Activated naive CD4-positive, alpha-beta T cell treated with anti-CD3 and anti-CD28 coated beads, Interleukin-2, amount 50 U/mL, for 72 hours (primary cell): Measurements from ENCODE around the gene COL8A2. TPM values are rescaled to one million over a fixed set of nuclear protein-coding genes. Genes with fewer than 3 reads are reported as not detected.

Experiments used
- ATAC-seq, 2 donors: fragments of 150-1000 bp; cut with Tn5 transposase; 2 replicates each; pipeline ENCODE4 v1.10.0; 2021; ENCODE audit warnings: mild to moderate bottlenecking in 2 of 2, moderate library complexity in 2 of 2
- DNase-seq, 2 donors: peaks; one replicate each; pipeline ENCODE4 v3.0.0; 2021 to 2022; ENCODE audit warnings: low spot score in 2 of 2
- H3K27ac Mint-ChIP-seq, 2 donors: one replicate each; pipeline ENCODE4 v1.8.0; 2022; ENCODE audit warnings: mild to moderate bottlenecking in 2 of 2, mixed read lengths in 2 of 2
- H3K36me3 Mint-ChIP-seq, 2 donors: one replicate each; pipeline ENCODE4 v1.8.0; 2022; ENCODE audit warnings: mixed read lengths in 2 of 2
- H3K9me3 Mint-ChIP-seq, 2 donors: one replicate each; pipeline ENCODE4 v1.8.0; 2022; ENCODE audit warnings: mixed read lengths in 2 of 2
- total RNA-seq, 2 donors: library from RNA; stranded (reverse); gene quantifications; one replicate each; pipeline ENCODE4 v1.2.3, GENCODE V29; 2022

COL8A2 gene
- total RNA-seq, 2 donors from 2014 or later: 0.11 to 0.23 TPM

- H3K9me3 Mint-ChIP-seq: no peaks in the 10 kb centered on the region
- DNase-seq: no peak
- H3K27ac Mint-ChIP-seq: no peak overlapping the region
- H3K36me3 Mint-ChIP-seq: no peaks in the 10 kb centered on the region
- ATAC-seq: no peak
Measured at GRCh38 chr1:36108314-36108713, 16.7 kb downstream of the COL8A2 start.

DNA sequence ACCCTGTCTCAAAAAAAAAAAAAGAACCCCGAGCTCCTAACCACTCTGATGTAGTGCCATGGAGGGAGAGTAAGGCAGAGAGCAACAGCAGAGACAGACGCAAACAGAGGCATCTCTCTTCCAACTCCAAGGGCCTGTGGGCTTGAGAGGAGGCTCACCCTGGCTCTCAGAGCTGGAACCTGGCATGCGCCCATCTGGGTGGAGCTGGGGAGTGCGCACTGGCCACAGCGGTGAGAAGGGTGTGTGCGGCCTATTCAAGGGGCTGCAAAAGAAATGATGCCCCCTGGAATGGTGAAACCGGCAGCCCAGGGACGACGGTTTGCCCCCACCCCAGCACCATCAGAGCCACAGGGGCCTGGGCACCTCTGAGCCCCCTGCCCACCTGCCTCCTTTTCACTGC lies 17.6 kb downstream of the COL8A2 start:
- Mint-ChIP-seq H3K36me3 (no peaks in the 10 kb centered on the region), H3K9me3 (no peaks in the 10 kb centered on the region), H3K27ac (no peak overlapping the region)
- ATAC-seq: no peak
- no peak for DNase-seq

GRCh38 chr1:36106269-36106668 lies 18.8 kb downstream of the COL8A2 start:
- DNase-seq: no peak
- H3K36me3 Mint-ChIP-seq: no peaks in the 10 kb centered on the region
- no peaks in the 10 kb centered on the region for H3K9me3 Mint-ChIP-seq
- no peak overlapping the region for H3K27ac Mint-ChIP-seq
- ATAC-seq: no peak

DNA sequence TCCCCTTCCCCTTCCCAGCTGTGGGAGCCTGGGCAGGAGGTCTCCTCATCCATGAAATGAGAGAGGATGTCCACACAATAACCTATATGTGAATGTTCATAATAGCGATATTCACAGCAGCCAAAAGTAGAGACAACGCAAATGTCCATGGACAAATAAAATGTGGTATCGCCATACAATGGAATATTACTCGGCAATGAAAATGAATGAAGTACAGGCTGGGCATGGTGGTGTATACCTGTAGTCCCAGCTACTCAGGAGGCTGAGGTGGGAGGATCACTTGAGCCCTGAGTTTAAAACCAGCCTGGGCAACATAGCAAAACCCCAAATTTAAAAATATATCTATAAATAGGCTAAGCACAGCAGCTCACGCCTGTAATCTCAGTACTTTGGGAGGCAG lies 23.5 kb downstream of the COL8A2 start:
- Mint-ChIP-seq H3K9me3 (no peaks in the 10 kb centered on the region), H3K27ac (no peak overlapping the region), H3K36me3 (no peaks in the 10 kb centered on the region)
- DNase-seq (no peak), ATAC-seq (no peak)

DNA sequence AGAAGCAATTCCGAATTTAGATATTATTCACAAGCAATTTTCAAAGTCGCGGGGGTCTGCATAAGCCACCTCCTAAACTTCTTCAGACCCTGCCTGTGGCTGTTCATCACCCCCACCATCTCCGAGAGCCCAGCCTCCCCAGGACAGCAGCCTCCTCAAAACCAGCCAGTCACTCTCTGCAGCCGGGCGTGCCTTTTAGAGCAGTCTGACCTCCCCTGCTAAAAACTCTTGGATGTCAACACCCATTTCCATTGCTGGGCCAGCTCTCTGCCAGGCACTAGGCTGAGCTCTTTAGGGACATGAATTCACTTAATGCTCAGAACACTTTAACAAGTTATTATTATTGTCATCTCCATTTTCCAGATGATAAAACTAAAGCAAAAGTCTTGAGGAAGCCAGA lies 24.6 kb downstream of the COL8A2 start:
- ATAC-seq (no peak), DNase-seq (no peak)
- Mint-ChIP-seq H3K36me3 (no peaks in the 10 kb centered on the region), H3K27ac (no peak overlapping the region), H3K9me3 (no peaks in the 10 kb centered on the region)

DNA sequence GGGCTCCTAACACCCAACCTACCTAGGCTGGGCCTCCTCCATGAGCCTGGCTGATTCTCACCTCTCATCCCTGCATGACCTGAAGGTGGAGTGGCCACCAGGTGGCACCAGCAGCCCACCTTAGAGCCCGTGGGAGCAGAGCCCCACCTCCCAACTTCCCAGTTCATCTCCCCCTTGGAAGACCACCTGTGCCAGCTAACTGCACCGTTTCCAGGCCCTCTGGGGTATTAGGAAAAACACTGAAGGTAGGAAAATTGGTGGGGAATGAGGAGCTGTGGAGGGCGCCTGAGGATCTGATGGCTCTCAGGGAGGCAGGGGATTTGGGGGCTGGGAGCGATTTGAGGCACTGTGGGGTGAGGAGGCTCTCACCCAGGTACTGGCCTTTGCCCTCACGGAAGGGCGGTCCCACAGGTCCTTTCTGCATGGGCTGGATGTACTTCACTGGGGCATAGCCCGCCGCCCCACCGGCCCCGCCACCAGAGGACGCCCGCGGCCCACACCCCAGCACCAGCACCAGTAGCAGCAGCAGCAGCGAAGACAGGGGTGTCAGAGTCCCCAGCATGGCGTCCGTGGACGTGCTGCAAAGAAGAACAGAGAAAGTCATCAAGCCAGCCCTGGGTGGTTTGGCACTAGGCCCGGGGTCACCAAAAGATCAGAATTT lies 25.2 kb downstream of the COL8A2 start:
- Mint-ChIP-seq H3K9me3 (no peaks in the 10 kb centered on the region), H3K36me3 (no peaks in the 10 kb centered on the region), H3K27ac (peak overlapping the region in 1 of 2 donors; percentile 54)
- DNase-seq (peak; percentile 74 to 81), ATAC-seq (peak; percentile 91 to 95)

- no peak overlapping the region for H3K27ac Mint-ChIP-seq
- DNase-seq (no peak), ATAC-seq (no peak)
- H3K9me3 Mint-ChIP-seq: no peaks in the 10 kb centered on the region
- no peaks in the 10 kb centered on the region for H3K36me3 Mint-ChIP-seq
Measured at GRCh38 chr1:36098650-36099365, 26.2 kb downstream of the COL8A2 start.

DNA sequence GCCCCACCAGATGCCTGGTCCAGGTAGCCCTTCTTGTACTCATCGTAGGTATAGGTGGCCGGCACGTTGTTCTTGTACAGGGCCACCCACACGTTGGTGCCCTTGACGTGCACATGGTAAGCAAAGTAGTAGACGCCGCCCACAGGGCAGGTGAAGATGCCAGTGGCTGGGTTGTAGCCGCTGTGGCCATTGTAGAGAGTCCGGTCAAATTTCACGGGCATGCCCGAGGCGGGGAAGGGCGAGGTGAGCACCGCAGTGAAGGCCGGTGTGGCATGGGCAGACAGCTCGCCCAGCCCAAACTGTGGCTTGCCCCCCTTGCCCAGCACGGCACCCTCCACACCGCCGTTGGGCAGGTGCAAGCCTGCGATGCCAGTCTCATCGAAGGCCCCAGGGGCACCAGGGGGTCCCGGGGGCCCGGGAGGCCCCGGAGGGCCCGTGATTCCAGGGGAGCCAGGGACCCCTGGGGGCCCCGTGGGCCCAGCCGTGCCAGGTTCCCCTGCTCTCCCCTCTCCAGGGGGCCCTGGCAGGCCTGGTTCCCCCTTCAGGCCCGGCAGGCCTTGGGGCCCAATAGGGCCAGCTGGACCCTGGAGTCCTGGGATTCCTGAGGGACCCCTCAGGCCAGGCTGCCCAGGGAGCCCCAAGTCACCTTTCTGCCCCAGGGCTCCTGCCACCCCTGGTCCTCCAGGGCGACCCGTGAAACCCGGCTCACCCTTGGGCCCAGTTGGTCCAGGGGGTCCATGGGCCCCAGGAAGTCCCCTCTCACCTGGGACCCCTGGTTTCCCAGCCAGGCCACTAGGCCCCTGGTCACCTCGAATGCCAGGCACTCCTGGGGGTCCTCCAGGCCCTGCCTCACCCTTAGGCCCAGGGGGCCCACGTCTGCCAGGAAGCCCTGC lies 27.1 kb downstream of the COL8A2 start:
- H3K36me3 Mint-ChIP-seq: no peaks in the 10 kb centered on the region
- no peaks in the 10 kb centered on the region for H3K9me3 Mint-ChIP-seq
- ATAC-seq (no peak), DNase-seq (no peak)
- peak overlapping the region in 1 of 2 donors; percentile 78 for H3K27ac Mint-ChIP-seq

DNA sequence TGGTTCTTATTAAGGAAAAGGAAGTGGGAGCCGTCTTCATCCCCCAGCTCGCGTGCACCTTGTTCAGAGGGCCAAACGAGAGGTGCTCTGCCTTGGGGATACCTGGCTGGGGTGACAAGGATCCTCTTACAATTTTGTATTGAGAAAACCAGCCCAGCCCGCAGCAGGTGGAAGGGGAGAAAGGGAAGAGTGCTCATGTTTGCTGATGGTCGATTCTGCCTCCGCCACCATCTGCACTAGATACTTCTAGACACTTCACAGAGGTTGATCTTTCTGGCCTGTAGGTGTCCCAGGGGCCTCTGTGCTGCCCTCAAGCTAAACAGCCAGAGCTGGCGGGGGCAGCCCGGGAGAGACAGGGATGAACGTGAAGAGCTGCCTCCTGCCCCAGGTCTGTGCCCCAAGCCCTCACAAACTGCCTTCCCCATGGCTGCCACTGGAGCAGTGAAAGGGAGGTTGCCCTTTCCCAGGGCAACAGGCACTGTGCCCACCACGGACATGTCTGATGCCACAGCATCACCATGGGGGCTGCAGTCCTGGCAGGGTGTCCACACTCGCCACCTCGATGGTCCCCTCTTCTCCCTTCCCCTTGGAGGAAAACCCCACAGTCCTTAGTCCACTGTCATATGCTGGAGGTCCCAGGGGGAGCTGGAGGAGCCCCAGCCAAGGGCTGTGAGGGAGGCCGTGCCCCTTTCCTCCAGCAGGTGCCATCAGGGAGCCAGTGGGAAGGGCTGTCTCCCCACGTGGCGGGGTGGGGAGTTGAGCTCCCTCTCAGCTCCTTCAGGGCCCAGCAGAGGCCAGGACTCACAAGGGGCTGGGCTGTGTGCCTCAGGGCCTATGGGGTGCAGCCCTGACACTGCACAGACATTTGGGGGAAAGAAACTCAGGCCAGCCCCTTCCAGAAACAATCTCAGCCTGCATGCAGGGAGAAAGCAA lies 28.3 kb downstream of the COL8A2 start:
- Mint-ChIP-seq H3K9me3 (no peaks in the 10 kb centered on the region), H3K27ac (peak overlapping the region; percentile 78 to 88), H3K36me3 (no peaks in the 10 kb centered on the region)
- ATAC-seq (peak in 1 of 2 donors; percentile 16), DNase-seq (no peak)

DNA sequence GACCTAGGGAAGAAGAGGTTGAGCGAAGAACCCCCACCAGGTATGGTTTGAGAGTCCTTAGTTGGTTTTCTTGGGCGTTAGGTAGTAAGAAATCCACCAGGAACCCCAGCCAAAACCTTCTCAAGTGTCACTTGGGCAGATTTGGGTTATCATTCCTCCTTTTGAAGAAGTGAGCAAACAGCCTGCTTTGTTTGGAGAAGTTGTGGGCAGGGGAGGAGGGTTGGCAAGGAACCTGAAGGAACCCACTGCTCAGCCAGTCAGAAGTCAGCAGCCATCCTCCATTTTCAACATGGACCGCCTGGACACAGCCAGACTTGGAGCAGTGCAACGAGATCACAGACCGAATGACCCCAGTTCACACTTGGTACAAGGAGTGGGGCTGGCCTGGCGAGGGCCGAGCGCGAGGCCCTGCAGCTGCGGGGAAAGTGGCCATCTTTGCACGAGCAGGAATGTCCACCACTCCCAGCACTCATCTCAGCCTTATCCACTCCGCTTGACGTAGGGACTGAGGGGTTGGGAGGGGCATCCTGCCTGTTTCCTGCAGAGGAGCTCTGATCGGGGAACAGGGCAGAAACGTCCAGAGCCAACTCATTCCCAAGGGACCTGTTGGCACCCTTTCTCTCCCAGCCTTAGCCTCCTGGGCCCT lies 29.1 kb downstream of the COL8A2 start:
- ATAC-seq: no peak

DNA sequence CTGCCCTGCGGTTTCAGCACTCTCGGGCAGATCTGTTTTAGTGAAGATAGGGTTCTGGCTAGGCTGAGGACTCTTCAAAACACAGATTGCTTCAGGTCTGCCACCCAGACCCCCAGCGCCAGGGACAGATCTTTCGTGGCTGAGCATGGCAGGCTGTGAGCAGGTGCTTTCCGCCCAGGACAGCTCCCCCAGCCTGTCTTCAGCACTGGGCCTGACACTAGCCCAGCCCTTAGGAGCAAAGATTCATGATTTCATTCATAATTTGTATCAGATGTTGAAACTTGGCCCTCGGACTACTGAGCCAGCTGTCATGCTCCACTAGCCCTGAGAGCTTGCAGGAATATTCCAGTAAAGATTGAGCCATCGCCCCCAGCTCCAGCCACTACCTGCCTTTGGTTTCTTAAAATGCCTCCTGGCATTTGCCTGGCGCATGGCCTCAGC lies 30.4 kb downstream of the COL8A2 start:
- Mint-ChIP-seq H3K36me3 (peaks cover 2 to 5% of the 10 kb centered on the region in 2 donors), H3K9me3 (no peaks in the 10 kb centered on the region), H3K27ac (peak overlapping the region in 1 of 2 donors; percentile 35)
- DNase-seq (no peak), ATAC-seq (no peak)

More for the DNA sequence above, 29.1 kb downstream of the COL8A2 start:
- no peaks in the 10 kb centered on the region for H3K36me3 Mint-ChIP-seq
- no peak overlapping the region for H3K27ac Mint-ChIP-seq
- no peaks in the 10 kb centered on the region for H3K9me3 Mint-ChIP-seq
- no peak for DNase-seq

GRCh38 chr1:36093929-36094328 lies 31.1 kb downstream of the COL8A2 start:
- Mint-ChIP-seq H3K9me3 (no peaks in the 10 kb centered on the region), H3K27ac (peak overlapping the region in 1 of 2 donors; percentile 29), H3K36me3 (peaks cover 8 to 10% of the 10 kb centered on the region in 2 donors)
- no peak for ATAC-seq
- DNase-seq: no peak

DNA sequence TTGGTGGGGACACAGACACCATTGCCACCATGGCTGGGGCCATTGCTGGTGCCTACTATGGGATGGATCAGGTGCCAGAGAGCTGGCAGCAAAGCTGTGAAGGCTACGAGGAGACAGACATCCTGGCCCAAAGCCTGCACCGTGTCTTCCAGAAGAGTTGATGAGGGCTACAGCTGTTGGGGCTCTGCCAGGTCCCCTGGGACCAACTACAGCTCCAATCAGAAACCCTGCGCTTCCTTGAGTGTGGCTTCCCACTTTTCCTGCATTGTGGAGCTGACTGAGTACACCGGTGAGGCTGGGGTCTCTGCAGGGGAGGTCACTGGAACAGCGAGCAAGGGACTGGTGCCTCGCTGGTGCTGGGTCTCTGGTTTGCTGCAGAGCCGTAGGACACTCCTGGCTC lies 31.8 kb downstream of the COL8A2 start:
- H3K27ac Mint-ChIP-seq: peak overlapping the region; percentile 47 to 52
- DNase-seq (peak in 1 of 2 donors; percentile 37), ATAC-seq (no peak)
- no peaks in the 10 kb centered on the region for H3K9me3 Mint-ChIP-seq
- H3K36me3 Mint-ChIP-seq: peaks cover 8 to 10% of the 10 kb centered on the region in 2 donors

- ATAC-seq: no peak
- no peaks in the 10 kb centered on the region for H3K9me3 Mint-ChIP-seq
- no peak for DNase-seq
- peak overlapping the region in 1 of 2 donors; percentile 47 for H3K27ac Mint-ChIP-seq
- peaks cover 8 to 10% of the 10 kb centered on the region in 2 donors for H3K36me3 Mint-ChIP-seq
Measured at GRCh38 chr1:36092798-36093185, 32.2 kb downstream of the COL8A2 start.

- H3K9me3 Mint-ChIP-seq: no peaks in the 10 kb centered on the region
- peak overlapping the region; percentile 47 to 72 for H3K27ac Mint-ChIP-seq
- DNase-seq (peak in 1 of 2 donors; percentile 51), ATAC-seq (no peak)
- peaks cover 8 to 10% of the 10 kb centered on the region in 2 donors for H3K36me3 Mint-ChIP-seq
Measured at GRCh38 chr1:36092166-36092797, 32.7 kb downstream of the COL8A2 start.
